Stimulated activated CD4-positive, alpha-beta T cell treated with anti-CD3 and anti-CD28 coated beads, Interleukin-1b, Interleukin-23, amount 100 ng/mL, for 48 hours (primary cell): Measurements from ENCODE around the gene GLTPD2.
A peak's percentile ranks its signal among the peaks of the same experiment; 100 is the strongest.

ENCODE experiments used
- DNase-seq: peaks from one replicate; pipeline ENCODE4 v3.0.0-alpha.2; 2020

GLTPD2 gene

GRCh38 chr17:4772235-4772613 is 16.5 kb upstream of the GLTPD2 start:
- no peak for DNase-seq

- no peak for DNase-seq
Measured at GRCh38 chr17:4777969-4778760, 10.6 kb upstream of the GLTPD2 start.

GRCh38 chr17:4780325-4780955 is 8.3 kb upstream of the GLTPD2 start:
- DNase-seq = no peak

GRCh38 chr17:4782652-4783051 is 6.1 kb upstream of the GLTPD2 start:
- DNase-seq = peak; percentile 11

- DNase-seq = no peak
Measured at GRCh38 chr17:4785311-4786105, 3.3 kb upstream of the GLTPD2 start.

- no peak for DNase-seq
Measured at GRCh38 chr17:4786106-4786511, 2.7 kb upstream of the GLTPD2 start, which contains the start of gene VMO1. Gene VMO1, minus strand, starts transcription at chr17:4786364. Its CDS starts 12 bp downstream, at chr17:4786352.

- DNase-seq = no peak
Measured at GRCh38 chr17:4786516-4786915, 2.2 kb upstream of the GLTPD2 start.

- DNase-seq = no peak
Measured at GRCh38 chr17:4788159-4788806, 481 bp upstream of the GLTPD2 start.

GRCh38 chr17:4789701-4789950 is 862 bp downstream of the GLTPD2 start:
- no peak for DNase-seq

GRCh38 chr17:4789951-4790704 is 1.4 kb downstream of the GLTPD2 start:
- peak; percentile 84 for DNase-seq

GRCh38 chr17:4790705-4791088 is 1.9 kb downstream of the GLTPD2 start:
- DNase-seq = no peak

- DNase-seq = no peak
Measured at GRCh38 chr17:4795168-4795567, 6.4 kb downstream of the GLTPD2 start.

GRCh38 chr17:4796552-4796920 is 7.8 kb downstream of the GLTPD2 start:
- peak; percentile 16 for DNase-seq

- DNase-seq = no peak
Measured at GRCh38 chr17:4800462-4801196, 11.9 kb downstream of the GLTPD2 start.

- no peak for DNase-seq
Measured at GRCh38 chr17:4802228-4802627, 13.5 kb downstream of the GLTPD2 start, which contains the start of gene C17orf114. Gene C17orf114, minus strand, starts transcription at chr17:4802328.

- DNase-seq = no peak
Measured at GRCh38 chr17:4806456-4806776, 17.7 kb downstream of the GLTPD2 start.

- DNase-seq = peak; percentile 85
Measured at GRCh38 chr17:4806777-4807604, 18.2 kb downstream of the GLTPD2 start, which contains the start of gene PLD2. Gene PLD2, plus strand, starts transcription at chr17:4807152. Its CDS starts 621 bp downstream, at chr17:4807773.

GRCh38 chr17:4807605-4808377 is 19.0 kb downstream of the GLTPD2 start:
- no peak for DNase-seq

GRCh38 chr17:4808378-4808767 is 19.6 kb downstream of the GLTPD2 start:
- no peak for DNase-seq

- DNase-seq = no peak
Measured at GRCh38 chr17:4810696-4811290, 22.0 kb downstream of the GLTPD2 start.
